CD4-positive, alpha-beta T cell (primary cell): Measurements from ENCODE around the gene TSPAN9. TPM values are rescaled to one million over a fixed set of nuclear protein-coding genes. Genes with fewer than 3 reads are reported as not detected.

Experiments used
- ATAC-seq: fragments of 200-7000 bp; cut with Tn5 transposase; one replicate; pipeline ENCODE4 v1.10.0; 2022; ENCODE audit warnings: mild to moderate bottlenecking; ENCODE audit not compliant: poor library complexity
- CTCF ChIA-PET: fragments of 350-600 bp; sonication (Branson Sonifier 250); formaldehyde crosslinking; loops from one replicate; lab custom pipeline; 2021; ENCODE audit warnings: antibody characterized with exemption, inconsistent platforms; lab: Charles Lee
- POLR2A ChIA-PET: fragments of 350-600 bp; sonication (Branson Sonifier 250); formaldehyde crosslinking; loops from one replicate; lab custom pipeline; 2021; ENCODE audit warnings: antibody characterized with exemption, inconsistent platforms; lab: Charles Lee
- DNase-seq, 14 experiments: peaks; one replicate each; pipeline ENCODE4 v3.0.0-alpha.2; 2013 to 2020; ENCODE audit warnings: mixed read lengths in 2 of 14
- H3K27ac ChIP-seq, 2 donors: one replicate each; pipeline versions ENCODE4 v1.5.1 to v1.7.0; 2013; ENCODE audit warnings: low read length in 2 of 2, low read depth in 1 of 2, mild to moderate bottlenecking in 1 of 2
- H3K27me3 ChIP-seq, 2 experiments: 1 replicate in 1 of 2; 2 replicates in 1 of 2; pipeline versions ENCODE4 v1.6.1 to v1.7.0; 2013; ENCODE audit warnings: low read length in 2 of 2, control low read depth in 1 of 2, mild to moderate bottlenecking in 1 of 2, moderate library complexity in 1 of 2; ENCODE audit not compliant: insufficient read depth in 2 of 2, control insufficient read depth in 1 of 2
- H3K36me3 ChIP-seq: one replicate; pipeline ENCODE4 v1.6.1; 2013; ENCODE audit warnings: low read length, control low read depth; ENCODE audit not compliant: insufficient read depth
- H3K4me1 ChIP-seq: one replicate; pipeline ENCODE4 v1.6.1; 2013; ENCODE audit warnings: low read length, control low read depth; ENCODE audit not compliant: insufficient read depth
- H3K4me3 ChIP-seq: one replicate; pipeline ENCODE4 v1.5.1; 2013; ENCODE audit warnings: mild to moderate bottlenecking, low read length, moderate library complexity
- H3K9me3 ChIP-seq, 2 experiments: 1 replicate in 1 of 2; 2 replicates in 1 of 2; pipeline versions ENCODE4 v1.6.1 to v1.7.0; 2013; ENCODE audit warnings: low read length in 2 of 2, mild to moderate bottlenecking in 2 of 2, control low read depth in 1 of 2, moderate library complexity in 1 of 2; ENCODE audit not compliant: control insufficient read depth in 1 of 2, insufficient read depth in 1 of 2
- H3K27ac Mint-ChIP-seq: one replicate; pipeline ENCODE4 v1.8.0; 2020; ENCODE audit warnings: mixed read lengths
- H3K27me3 Mint-ChIP-seq: one replicate; pipeline ENCODE4 v1.8.0; 2021; ENCODE audit warnings: mixed read lengths
- H3K36me3 Mint-ChIP-seq: one replicate; pipeline ENCODE4 v1.8.0; 2021; ENCODE audit warnings: low read depth, mixed read lengths
- H3K4me1 Mint-ChIP-seq: one replicate; pipeline ENCODE4 v1.8.0; 2021; ENCODE audit warnings: low read depth, mixed read lengths
- H3K4me3 Mint-ChIP-seq: one replicate; pipeline ENCODE4 v1.8.0; 2020; ENCODE audit warnings: mild to moderate bottlenecking, mixed read lengths
- H3K9me3 Mint-ChIP-seq: one replicate; pipeline ENCODE4 v1.8.0; 2020; ENCODE audit warnings: mixed read lengths
- CTCF ChIP-seq: fragments of 200-600 bp; IDR thresholded peaks from one replicate; pipeline ENCODE4 v1.8.0; 2022; ENCODE audit warnings: antibody characterized with exemption, mild to moderate bottlenecking
- intact Hi-C, 2 experiments: fragments of 100-400 bp; cut with DNase I in 1 of 2; cut with micrococcal nuclease in 1 of 2; formaldehyde crosslinking; loops; one replicate each; pipeline versions ENCODE4 v1.15.1 to v1.9.0; 2023 to 2025; cut with DNase I, micrococcal nuclease
- total RNA-seq, 174 experiments: library from RNA in 2 of 174; stranded (reverse) in 2 of 174; gene quantifications; one replicate each; pipeline ENCODE4 v1.2.3 and lab custom pipeline; 2021 to 2026

TSPAN9 gene
- total RNA-seq, 2 experiments from 2014 or later: 0.82 to 1.3 TPM

GRCh38 chr12:3328571-3328970, 251.4 kb downstream of the TSPAN9 start:
- H3K4me1 Mint-ChIP-seq: no peaks in the 10 kb centered on the region
- no peaks in the 10 kb centered on the region for H3K36me3 Mint-ChIP-seq
- Histone ChIP-seq H3K36me3 (no peaks in the 10 kb centered on the region), H3K27ac (no peak overlapping the region), H3K9me3 (no peaks in the 10 kb centered on the region), H3K4me1 (no peaks in the 10 kb centered on the region), H3K27me3 (peaks cover 0 to 4% of the 10 kb centered on the region in 2 experiments), H3K4me3 (no peak overlapping the region)
- no peak overlapping the region for H3K4me3 Mint-ChIP-seq
- peaks cover 3% of the 10 kb centered on the region for H3K27me3 Mint-ChIP-seq
- DNase-seq: no peak
- ATAC-seq: no peak
- intact Hi-C loops: no loop called here
- H3K9me3 Mint-ChIP-seq: no peaks in the 10 kb centered on the region
- no peak for TF ChIP-seq CTCF
- no peak overlapping the region for H3K27ac Mint-ChIP-seq
- ChIA-PET POLR2A (no interaction called here), CTCF (no interaction called here)

- no peaks in the 10 kb centered on the region for H3K36me3 ChIP-seq
- H3K4me1 Mint-ChIP-seq: no peaks in the 10 kb centered on the region
- no peak overlapping the region for H3K4me3 Mint-ChIP-seq
- TF ChIP-seq CTCF: no peak
- CTCF ChIA-PET: no interaction called here
- DNase-seq (no peak), ATAC-seq (no peak)
- no peak overlapping the region for H3K4me3 ChIP-seq
- no peaks in the 10 kb centered on the region for H3K9me3 Mint-ChIP-seq
- H3K27me3 Mint-ChIP-seq: peaks cover 3% of the 10 kb centered on the region
- POLR2A ChIA-PET: no interaction called here
- H3K27ac Mint-ChIP-seq: no peak overlapping the region
- H3K4me1 ChIP-seq: no peaks in the 10 kb centered on the region
- H3K36me3 Mint-ChIP-seq: no peaks in the 10 kb centered on the region
- H3K9me3 ChIP-seq: peaks cover 0 to 3% of the 10 kb centered on the region in 2 experiments
- H3K27ac ChIP-seq: no peak overlapping the region
- intact Hi-C loops: no loop called here
- H3K27me3 ChIP-seq: no peaks in the 10 kb centered on the region
Observed at GRCh38 chr12:3329361-3329760, 252.2 kb downstream of the TSPAN9 start.

GRCh38 chr12:3330976-3331510, 253.9 kb downstream of the TSPAN9 start:
- Histone ChIP-seq H3K4me3 (no peak overlapping the region), H3K4me1 (no peaks in the 10 kb centered on the region), H3K27ac (no peak overlapping the region), H3K27me3 (no peaks in the 10 kb centered on the region), H3K9me3 (peaks cover 0 to 3% of the 10 kb centered on the region in 2 experiments), H3K36me3 (no peaks in the 10 kb centered on the region)
- no peak for ATAC-seq
- Mint-ChIP-seq H3K4me1 (no peaks in the 10 kb centered on the region), H3K36me3 (no peaks in the 10 kb centered on the region), H3K27ac (no peak overlapping the region), H3K4me3 (no peak overlapping the region), H3K9me3 (no peaks in the 10 kb centered on the region), H3K27me3 (peaks cover 14% of the 10 kb centered on the region)
- POLR2A ChIA-PET: no interaction called here
- intact Hi-C loops: no loop called here
- CTCF ChIA-PET: no interaction called here
- no peak for DNase-seq
- TF ChIP-seq CTCF: no peak
